ENCODE measurements around the gene EML5. TPM values are rescaled to one million over a fixed set of nuclear protein-coding genes. Genes with fewer than 3 reads are reported as not detected.

EML5 gene
- total RNA-seq, 1 experiment from 2014 or later: 0.37 TPM

GRCh38 chr14:88737245-88737644 lies 55.5 kb downstream of the EML5 start:
- H3K4me1 ChIP-seq (ENCODE audit: low read length): no peaks in the 10 kb centered on the region
- no peaks in the 10 kb centered on the region for H3K36me3 ChIP-seq (ENCODE audit: insufficient read depth, low read length)
- H3K4me3 ChIP-seq (ENCODE audit: low read length): no peak overlapping the region
- H3K27ac ChIP-seq (ENCODE audit: low read length): no peak overlapping the region
- H3K4me2 ChIP-seq (ENCODE audit: low read depth, low read length, poor library complexity, severe bottlenecking): no peak overlapping the region
- no peak for DNase-seq
- no peaks in the 10 kb centered on the region for H3K9me2 ChIP-seq (replicated peaks; ENCODE audit: insufficient read depth, low read length)
- H3K9me3 ChIP-seq (ENCODE audit: low read length): no peaks in the 10 kb centered on the region
- no peak overlapping the region for H2AFZ ChIP-seq (ENCODE audit: low read length)
- no peaks in the 10 kb centered on the region for H3K27me3 ChIP-seq (ENCODE audit: low read length)
- H3K9ac ChIP-seq (ENCODE audit: low read length): no peak overlapping the region
- H4K20me1 ChIP-seq (ENCODE audit: insufficient read depth, low read depth, low read length): no peaks in the 10 kb centered on the region
- no peaks in the 10 kb centered on the region for H3K79me2 ChIP-seq (ENCODE audit: low read length)

GRCh38 chr14:88733121-88733520 lies 59.6 kb downstream of the EML5 start:
- Histone ChIP-seq H3K9me2 (replicated peaks; ENCODE audit: insufficient read depth, low read length) (no peaks in the 10 kb centered on the region), H3K9ac (ENCODE audit: low read length) (no peak overlapping the region), H2AFZ (ENCODE audit: low read length) (no peak overlapping the region), H3K4me3 (ENCODE audit: low read length) (no peak overlapping the region), H3K27me3 (ENCODE audit: low read length) (no peaks in the 10 kb centered on the region), H3K9me3 (ENCODE audit: low read length) (no peaks in the 10 kb centered on the region), H4K20me1 (ENCODE audit: insufficient read depth, low read depth, low read length) (no peaks in the 10 kb centered on the region), H3K79me2 (ENCODE audit: low read length) (no peaks in the 10 kb centered on the region), H3K4me1 (ENCODE audit: low read length) (no peaks in the 10 kb centered on the region), H3K27ac (ENCODE audit: low read length) (no peak overlapping the region), H3K36me3 (ENCODE audit: insufficient read depth, low read length) (no peaks in the 10 kb centered on the region), H3K4me2 (ENCODE audit: low read depth, low read length, poor library complexity, severe bottlenecking) (no peak overlapping the region)
- DNase-seq: no peak

GRCh38 chr14:88729159-88729558 lies 63.6 kb downstream of the EML5 start:
- Histone ChIP-seq H3K27me3 (ENCODE audit: low read length) (no peaks in the 10 kb centered on the region), H3K9ac (ENCODE audit: low read length) (no peak overlapping the region), H4K20me1 (ENCODE audit: insufficient read depth, low read depth, low read length) (no peaks in the 10 kb centered on the region), H3K9me2 (replicated peaks; ENCODE audit: insufficient read depth, low read length) (no peaks in the 10 kb centered on the region), H3K79me2 (ENCODE audit: low read length) (no peaks in the 10 kb centered on the region), H3K4me1 (ENCODE audit: low read length) (no peaks in the 10 kb centered on the region), H3K36me3 (ENCODE audit: insufficient read depth, low read length) (no peaks in the 10 kb centered on the region), H3K9me3 (ENCODE audit: low read length) (no peaks in the 10 kb centered on the region), H3K4me2 (ENCODE audit: low read depth, low read length, poor library complexity, severe bottlenecking) (no peak overlapping the region), H3K4me3 (ENCODE audit: low read length) (no peak overlapping the region), H2AFZ (ENCODE audit: low read length) (no peak overlapping the region), H3K27ac (ENCODE audit: low read length) (no peak overlapping the region)
- no peak for DNase-seq

- Histone ChIP-seq H4K20me1 (ENCODE audit: insufficient read depth, low read depth, low read length) (no peaks in the 10 kb centered on the region), H3K9me3 (ENCODE audit: low read length) (no peaks in the 10 kb centered on the region), H3K4me2 (ENCODE audit: low read depth, low read length, poor library complexity, severe bottlenecking) (no peak overlapping the region), H3K9ac (ENCODE audit: low read length) (no peak overlapping the region), H3K4me1 (ENCODE audit: low read length) (no peaks in the 10 kb centered on the region), H2AFZ (ENCODE audit: low read length) (no peak overlapping the region), H3K9me2 (replicated peaks; ENCODE audit: insufficient read depth, low read length) (no peaks in the 10 kb centered on the region), H3K79me2 (ENCODE audit: low read length) (no peaks in the 10 kb centered on the region), H3K27ac (ENCODE audit: low read length) (no peak overlapping the region), H3K27me3 (ENCODE audit: low read length) (no peaks in the 10 kb centered on the region), H3K36me3 (ENCODE audit: insufficient read depth, low read length) (no peaks in the 10 kb centered on the region), H3K4me3 (ENCODE audit: low read length) (no peak overlapping the region)
- no peak for DNase-seq
These were observed 65.7 kb downstream of the EML5 start for GRCh38 chr14:88727057-88727456.

- no peaks in the 10 kb centered on the region for H3K9me2 ChIP-seq (replicated peaks; ENCODE audit: insufficient read depth, low read length)
- H3K27me3 ChIP-seq (ENCODE audit: low read length): no peaks in the 10 kb centered on the region
- no peak overlapping the region for H3K4me3 ChIP-seq (ENCODE audit: low read length)
- no peak overlapping the region for H3K4me2 ChIP-seq (ENCODE audit: low read depth, low read length, poor library complexity, severe bottlenecking)
- no peak for DNase-seq
- no peak overlapping the region for H2AFZ ChIP-seq (ENCODE audit: low read length)
- no peaks in the 10 kb centered on the region for H3K4me1 ChIP-seq (ENCODE audit: low read length)
- H3K9ac ChIP-seq (ENCODE audit: low read length): no peak overlapping the region
- no peaks in the 10 kb centered on the region for H3K79me2 ChIP-seq (ENCODE audit: low read length)
- H3K27ac ChIP-seq (ENCODE audit: low read length): no peak overlapping the region
- no peaks in the 10 kb centered on the region for H4K20me1 ChIP-seq (ENCODE audit: insufficient read depth, low read depth, low read length)
- H3K36me3 ChIP-seq (ENCODE audit: insufficient read depth, low read length): no peaks in the 10 kb centered on the region
- H3K9me3 ChIP-seq (ENCODE audit: low read length): no peaks in the 10 kb centered on the region
These were observed 82.0 kb downstream of the EML5 start for GRCh38 chr14:88710709-88711108.

- H3K4me2 ChIP-seq (ENCODE audit: low read depth, low read length, poor library complexity, severe bottlenecking): no peak overlapping the region
- no peaks in the 10 kb centered on the region for H4K20me1 ChIP-seq (ENCODE audit: insufficient read depth, low read depth, low read length)
- no peaks in the 10 kb centered on the region for H3K27me3 ChIP-seq (ENCODE audit: low read length)
- no peak overlapping the region for H3K27ac ChIP-seq (ENCODE audit: low read length)
- no peaks in the 10 kb centered on the region for H3K9me2 ChIP-seq (replicated peaks; ENCODE audit: insufficient read depth, low read length)
- H3K4me1 ChIP-seq (ENCODE audit: low read length): no peaks in the 10 kb centered on the region
- H3K4me3 ChIP-seq (ENCODE audit: low read length): no peak overlapping the region
- no peak overlapping the region for H3K9ac ChIP-seq (ENCODE audit: low read length)
- H3K9me3 ChIP-seq (ENCODE audit: low read length): no peaks in the 10 kb centered on the region
- H3K36me3 ChIP-seq (ENCODE audit: insufficient read depth, low read length): no peaks in the 10 kb centered on the region
- no peaks in the 10 kb centered on the region for H3K79me2 ChIP-seq (ENCODE audit: low read length)
- no peak for DNase-seq
- no peak overlapping the region for H2AFZ ChIP-seq (ENCODE audit: low read length)
These were observed 85.7 kb downstream of the EML5 start for GRCh38 chr14:88707088-88707487.

- Histone ChIP-seq H3K79me2 (ENCODE audit: low read length) (no peaks in the 10 kb centered on the region), H3K36me3 (ENCODE audit: insufficient read depth, low read length) (no peaks in the 10 kb centered on the region), H3K4me1 (ENCODE audit: low read length) (no peaks in the 10 kb centered on the region), H4K20me1 (ENCODE audit: insufficient read depth, low read depth, low read length) (no peaks in the 10 kb centered on the region), H3K27me3 (ENCODE audit: low read length) (no peaks in the 10 kb centered on the region), H3K4me2 (ENCODE audit: low read depth, low read length, poor library complexity, severe bottlenecking) (no peak overlapping the region), H3K4me3 (ENCODE audit: low read length) (no peak overlapping the region), H3K27ac (ENCODE audit: low read length) (no peak overlapping the region), H3K9me3 (ENCODE audit: low read length) (no peaks in the 10 kb centered on the region), H3K9me2 (replicated peaks; ENCODE audit: insufficient read depth, low read length) (no peaks in the 10 kb centered on the region), H2AFZ (ENCODE audit: low read length) (no peak overlapping the region), H3K9ac (ENCODE audit: low read length) (no peak overlapping the region)
- no peak for DNase-seq
These were observed 86.3 kb downstream of the EML5 start for GRCh38 chr14:88706425-88706824.

GRCh38 chr14:88698651-88699050 lies 94.1 kb downstream of the EML5 start:
- Histone ChIP-seq H4K20me1 (ENCODE audit: insufficient read depth, low read depth, low read length) (no peaks in the 10 kb centered on the region), H3K79me2 (ENCODE audit: low read length) (no peaks in the 10 kb centered on the region), H3K9me3 (ENCODE audit: low read length) (no peaks in the 10 kb centered on the region), H3K36me3 (ENCODE audit: insufficient read depth, low read length) (no peaks in the 10 kb centered on the region), H3K9me2 (replicated peaks; ENCODE audit: insufficient read depth, low read length) (no peaks in the 10 kb centered on the region), H3K9ac (ENCODE audit: low read length) (no peak overlapping the region), H3K4me2 (ENCODE audit: low read depth, low read length, poor library complexity, severe bottlenecking) (no peak overlapping the region), H3K27ac (ENCODE audit: low read length) (no peak overlapping the region), H3K4me3 (ENCODE audit: low read length) (no peak overlapping the region), H3K4me1 (ENCODE audit: low read length) (no peaks in the 10 kb centered on the region), H2AFZ (ENCODE audit: low read length) (no peak overlapping the region), H3K27me3 (ENCODE audit: low read length) (no peaks in the 10 kb centered on the region)
- no peak for DNase-seq

- H3K27me3 ChIP-seq (ENCODE audit: low read length): no peaks in the 10 kb centered on the region
- no peak overlapping the region for H3K9ac ChIP-seq (ENCODE audit: low read length)
- no peaks in the 10 kb centered on the region for H3K9me2 ChIP-seq (replicated peaks; ENCODE audit: insufficient read depth, low read length)
- H3K4me1 ChIP-seq (ENCODE audit: low read length): no peaks in the 10 kb centered on the region
- no peaks in the 10 kb centered on the region for H3K36me3 ChIP-seq (ENCODE audit: insufficient read depth, low read length)
- H4K20me1 ChIP-seq (ENCODE audit: insufficient read depth, low read depth, low read length): no peaks in the 10 kb centered on the region
- no peak overlapping the region for H3K27ac ChIP-seq (ENCODE audit: low read length)
- no peak overlapping the region for H2AFZ ChIP-seq (ENCODE audit: low read length)
- no peaks in the 10 kb centered on the region for H3K9me3 ChIP-seq (ENCODE audit: low read length)
- H3K79me2 ChIP-seq (ENCODE audit: low read length): no peaks in the 10 kb centered on the region
- H3K4me3 ChIP-seq (ENCODE audit: low read length): no peak overlapping the region
- DNase-seq: no peak
- no peak overlapping the region for H3K4me2 ChIP-seq (ENCODE audit: low read depth, low read length, poor library complexity, severe bottlenecking)
These were observed 96.9 kb downstream of the EML5 start for GRCh38 chr14:88695870-88696269.
